Measurements from ENCODE around the gene IDH3B.
"Not testable (repeated sequence)": the region's sequence is repeated elsewhere in the genome, so short reads cannot be mapped to it uniquely, and the experiment has no call there.

IDH3B gene

GRCh38 chr20:2694519-2694918 is 30.5 kb upstream of the IDH3B start:
- no peak for DNase-seq (ENCODE audit: low read depth)

GRCh38 chr20:2694008-2694471 is 30.0 kb upstream of the IDH3B start:
- DNase-seq (ENCODE audit: low read depth): no peak

- no peak for DNase-seq (ENCODE audit: low read depth)
Measured at GRCh38 chr20:2693286-2694007, 29.4 kb upstream of the IDH3B start.

GRCh38 chr20:2692886-2693285 is 28.9 kb upstream of the IDH3B start:
- DNase-seq (ENCODE audit: low read depth): no peak

- DNase-seq (ENCODE audit: low read depth): no peak
Measured at GRCh38 chr20:2692036-2692885, 28.2 kb upstream of the IDH3B start, which contains the start of gene EBF4. Gene EBF4 (plus strand): TSS chr20:2692780. CDS start chr20:2693646, 866 bp downstream.

- no peak for DNase-seq (ENCODE audit: low read depth)
Measured at GRCh38 chr20:2691663-2692035, 27.6 kb upstream of the IDH3B start.

- DNase-seq (ENCODE audit: low read depth): no peak
Measured at GRCh38 chr20:2691127-2691526, 27.1 kb upstream of the IDH3B start.

GRCh38 chr20:2690718-2691117 is 26.7 kb upstream of the IDH3B start:
- DNase-seq (ENCODE audit: low read depth): no peak

- no peak for DNase-seq (ENCODE audit: low read depth)
Measured at GRCh38 chr20:2690213-2690612, 26.2 kb upstream of the IDH3B start.

- DNase-seq (ENCODE audit: low read depth): peak; percentile 53
Measured at GRCh38 chr20:2688041-2688591, 24.1 kb upstream of the IDH3B start.

GRCh38 chr20:2687514-2687913 is 23.5 kb upstream of the IDH3B start:
- DNase-seq (ENCODE audit: low read depth): no peak

GRCh38 chr20:2684817-2685216 is 20.8 kb upstream of the IDH3B start:
- DNase-seq (ENCODE audit: low read depth): not testable (repeated sequence)

GRCh38 chr20:2682040-2682439 is 18.0 kb upstream of the IDH3B start:
- not testable (repeated sequence) for DNase-seq (ENCODE audit: low read depth)

GRCh38 chr20:2680046-2680445 is 16.0 kb upstream of the IDH3B start:
- no peak for DNase-seq (ENCODE audit: low read depth)

GRCh38 chr20:2673453-2673852 is 9.4 kb upstream of the IDH3B start:
- DNase-seq (ENCODE audit: low read depth): no peak

GRCh38 chr20:2672446-2672845 is 8.4 kb upstream of the IDH3B start:
- no peak for DNase-seq (ENCODE audit: low read depth)

GRCh38 chr20:2671977-2672376 is 8.0 kb upstream of the IDH3B start:
- no peak for DNase-seq (ENCODE audit: low read depth)

- no peak for DNase-seq (ENCODE audit: low read depth)
Measured at GRCh38 chr20:2663364-2663886, 591 bp downstream of the IDH3B start.

- no peak for DNase-seq (ENCODE audit: low read depth)
Measured at GRCh38 chr20:2659547-2659946, 4.5 kb downstream of the IDH3B start.

GRCh38 chr20:2658414-2659354 is 5.3 kb downstream of the IDH3B start:
- peak; percentile 44 for DNase-seq (ENCODE audit: low read depth)

- DNase-seq (ENCODE audit: low read depth): no peak
Measured at GRCh38 chr20:2657674-2658073, 6.3 kb downstream of the IDH3B start.

- no peak for DNase-seq (ENCODE audit: low read depth)
Measured at GRCh38 chr20:2657241-2657640, 6.8 kb downstream of the IDH3B start.

Data from ELR (cell line).